GM12878 (cell line): Measurements from ENCODE around the gene GNB5. TPM values are rescaled to one million over a fixed set of nuclear protein-coding genes. Genes with fewer than 3 reads are reported as not detected.

ENCODE experiments used
- ATAC-seq: fragments of 200-7000 bp; cut with Tn5 transposase; 3 replicates; pipeline ENCODE4 v1.9.1; 2020; ENCODE audit warnings: mild to moderate bottlenecking, moderate library complexity
- BruUV-seq: library from RNA; stranded (reverse); fragments of 400-500 nt; replicated peaks from 2 replicates; lab custom pipeline; 2021; lab: Mats Ljungman, UMichigan
- CTCF ChIA-PET: fragments of 300-600 bp; sonication (Branson Sonifier 250); formaldehyde crosslinking; extraction: SDS; loops from one replicate; lab custom pipeline; 2021; ENCODE audit warnings: inconsistent platforms; lab: Yijun Ruan, JAX
- POLR2A ChIA-PET: fragments of 350-600 bp; formaldehyde crosslinking; extraction: SDS; loops from one replicate; lab custom pipeline; 2021; ENCODE audit warnings: inconsistent platforms; lab: Charles Lee
- RAD21 ChIA-PET: fragments of 300-600 bp; sonication (Branson Sonifier 250); formaldehyde crosslinking; loops from one replicate; lab custom pipeline; 2023; ENCODE audit warnings: antibody characterized with exemption; ENCODE audit not compliant: unreplicated experiment; lab: Charles Lee
- SMC1A ChIA-PET: fragments of 300-600 bp; sonication (Branson Sonifier 250); formaldehyde crosslinking; loops from one replicate; lab custom pipeline; 2023; ENCODE audit not compliant: unreplicated experiment, uncharacterized antibody; lab: Charles Lee
- DNase-seq: peaks from one replicate; pipeline ENCODE4 v3.0.0-alpha.2; 2011; ENCODE audit warnings: low read depth, low spot score
- FAIRE-seq: peaks from 3 replicates; lab custom pipeline; 2011; peaks lifted over from hg19 to GRCh38; lab: Jason Lieb, UNC
- H2AFZ ChIP-seq: 2 replicates; pipeline ENCODE4 v1.6.0; 2011; ENCODE audit warnings: low read depth, low read length, control low read depth; ENCODE audit not compliant: control insufficient read depth
- H3K27ac ChIP-seq: 2 replicates; pipeline ENCODE4 v1.5.1; 2011; ENCODE audit warnings: control low read depth; ENCODE audit not compliant: control insufficient read depth, insufficient read depth
- H3K27me3 ChIP-seq, 2 experiments: replicated peaks in 1 of 2; 2 replicates each; pipeline versions ENCODE4 v1.6.0 to v1.6.1; 2011; ENCODE audit warnings: low read length in 1 of 2; ENCODE audit not compliant: control insufficient read depth in 2 of 2, insufficient read depth in 2 of 2
- H3K36me3 ChIP-seq, 2 experiments: 2 replicates each; pipeline ENCODE4 v1.5.1; 2011; ENCODE audit warnings: low read length in 1 of 2; ENCODE audit not compliant: control insufficient read depth in 2 of 2, insufficient read depth in 2 of 2
- H3K4me1 ChIP-seq: 2 replicates; pipeline ENCODE4 v1.6.1; 2011; ENCODE audit warnings: mild to moderate bottlenecking, low read length, moderate library complexity, mixed read lengths; ENCODE audit not compliant: control insufficient read depth, insufficient read depth
- H3K4me2 ChIP-seq: 2 replicates; pipeline ENCODE4 v1.6.0; 2011; ENCODE audit warnings: control low read depth; ENCODE audit not compliant: control insufficient read depth, insufficient read depth
- H3K4me3 ChIP-seq: fragments of 200-600 bp; sonication (generic); 2 replicates; pipeline ENCODE4 v1.5.1; 2016
- H3K79me2 ChIP-seq: 2 replicates; pipeline ENCODE4 v1.6.0; 2011; ENCODE audit warnings: low read length; ENCODE audit not compliant: control insufficient read depth, insufficient read depth
- H3K9ac ChIP-seq: 2 replicates; pipeline ENCODE4 v1.8.0; 2011; ENCODE audit warnings: low read length, control low read depth, mixed read lengths; ENCODE audit not compliant: control insufficient read depth, insufficient read depth
- H3K9me3 ChIP-seq: replicated peaks from 3 replicates; pipeline ENCODE4 v1.5.1; 2011; ENCODE audit warnings: mild to moderate bottlenecking, low read length; ENCODE audit not compliant: control insufficient read depth, insufficient read depth
- H4K20me1 ChIP-seq: 2 replicates; pipeline ENCODE4 v1.6.0; 2011; ENCODE audit not compliant: control insufficient read depth, insufficient read depth
- IKZF2 ChIP-seq, 2 experiments: fragments of 450-650 bp; IDR thresholded peaks; 2 replicates each; pipeline ENCODE4 v1.6.1; 2017; ENCODE audit warnings: mild to moderate bottlenecking in 2 of 2, moderate library complexity in 2 of 2
- JUND ChIP-seq: IDR thresholded peaks from 2 replicates; pipeline ENCODE4 v1.6.1; 2012; ENCODE audit warnings: low read depth, mild to moderate bottlenecking, low read length, improper control_type of control experiment, moderate library complexity
- SUPT20H ChIP-seq: IDR thresholded peaks from 2 replicates; pipeline ENCODE4 v1.6.1; 2011; ENCODE audit warnings: low read depth, mild to moderate bottlenecking, low read length, moderate library complexity, borderline replicate concordance; ENCODE audit not compliant: control insufficient read depth
- WGBS: methylation state at CpG from one replicate; pipeline ENCODE4 v1.1.6; 2016; ENCODE audit warnings: low lambda C conversion rate; ENCODE audit not compliant: insufficient replicate concordance, insufficient coverage; ENCODE audit errors: missing lambda C conversion rate; 5-methylcytosine and 5-hydroxymethylcytosine counted together
- in situ Hi-C: fragments of 300-500 bp; cut with MboI; formaldehyde crosslinking; loops from 9 replicates; pipeline ENCODE4 v1.14.3; 2018; ENCODE audit warnings: mixed read lengths
- intact Hi-C: fragments of 100-400 bp; cut with micrococcal nuclease; formaldehyde crosslinking; loops from one replicate; pipeline ENCODE4 v1.14.2; 2022; ENCODE audit not compliant: unreplicated experiment
- polyA plus RNA-seq, 11 experiments: library from polyadenylated mRNA; depleted of rRNA in 4 of 11; unstranded in 6 of 11; stranded (reverse) in 5 of 11; fragments of >200 nt; fragmentation: Nextera tagmentation in 4 of 11; fragmentation: Illumina TruSeq in 1 of 11; extraction: Ambion mirVana in 4 of 11; extraction: Trizol in 1 of 11; gene quantifications; 1 replicate in 1 of 11; 2 replicates in 10 of 11; pipeline versions ENCODE4 v1.2.1 to v1.2.3, GENCODE V29; 2011 to 2016; ENCODE audit warnings: inconsistent platforms in 2 of 11, missing spikeins in 2 of 11, low read depth in 1 of 11
- total RNA-seq, 4 experiments: library from RNA; depleted of rRNA in 3 of 4; stranded (reverse); fragments of >200 nt in 3 of 4; fragmentation: Illumina TruSeq in 1 of 4; extraction: Trizol in 1 of 4; gene quantifications; 2 replicates each; pipeline versions ENCODE4 v1.2.1 to v1.2.3, GENCODE V29; 2013 to 2021
- TF ChIP-seq, protein P1 (sequence below): IDR thresholded peaks from 2 replicates; pipeline ENCODE4 v1.6.1; 2011; ENCODE audit warnings: mild to moderate bottlenecking, low read depth, low read length, moderate library complexity; ENCODE audit not compliant: insufficient replicate concordance
- TF ChIP-seq, protein P2 (sequence below): fragments of 450-650 bp; formaldehyde crosslinking; IDR thresholded peaks from 2 replicates; pipeline ENCODE4 v1.4.0; 2020; ENCODE audit warnings: mild to moderate bottlenecking, moderate library complexity
- TF ChIP-seq, protein P3 (sequence below): fragments of 450-650 bp; IDR thresholded peaks from 2 replicates; pipeline ENCODE4 v1.6.1; 2017; ENCODE audit warnings: mild to moderate bottlenecking
- TF ChIP-seq, protein P4 (sequence below): fragments of 450-650 bp; IDR thresholded peaks from 2 replicates; pipeline ENCODE4 v1.6.1; 2017; ENCODE audit warnings: antibody characterized with exemption, mild to moderate bottlenecking, moderate library complexity

The GNB5 gene
- total and polyA plus RNA-seq, 10 of the 15 experiments (the other 5 are each of a cell fraction or from before 2014, with no cell fraction given), result 2.4 to 25.9 (median 15.2) TPM

DNA sequence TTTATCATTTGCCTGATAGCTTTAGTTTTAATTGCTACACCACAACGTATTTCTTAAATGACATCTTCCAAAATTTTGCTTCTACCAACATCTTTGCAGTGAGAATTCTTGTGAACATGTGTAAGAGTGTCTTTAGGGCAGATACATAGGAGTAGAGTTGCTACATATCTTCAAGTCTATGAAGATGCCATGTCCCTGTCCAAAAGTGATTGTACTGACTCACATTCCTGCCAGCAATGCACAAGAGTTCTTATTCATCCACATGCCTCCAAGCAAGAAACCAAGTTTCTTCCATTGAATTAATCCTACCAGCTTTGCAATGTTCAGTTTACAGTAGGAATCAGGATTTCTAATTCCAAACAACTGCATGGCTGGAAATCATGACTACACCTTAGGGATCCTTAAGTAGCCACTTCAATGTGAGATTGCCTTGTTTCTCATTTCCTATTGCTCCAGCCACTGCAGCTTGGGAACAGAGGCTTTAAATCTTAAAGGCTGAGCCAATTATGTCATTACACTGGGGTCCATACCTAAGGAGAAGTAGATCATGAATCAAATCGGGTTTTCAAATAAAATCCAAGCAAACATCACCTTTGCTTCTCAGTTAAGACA, 123.1 kb downstream of the GNB5 start:
- WGBS, result 95% methylated on average over 2 of the region's 2 CpGs
- Histone ChIP-seq H3K4me2 (no peak overlapping the region), H3K4me1 (peaks cover 6% of the 10 kb centered on the region), H3K9me3 (no peaks in the 10 kb centered on the region), H3K9ac (no peak overlapping the region), H3K36me3 (peaks cover 0 to 8% of the 10 kb centered on the region in 2 experiments; a peak in 1 of 4 replicates), H3K27me3 (no peaks in the 10 kb centered on the region), H3K4me3 (no peak overlapping the region), H2AFZ (no peak overlapping the region), H3K27ac (no peak overlapping the region), H3K79me2 (no peaks in the 10 kb centered on the region; the same call in 1 of the 2 replicates), H4K20me1 (no peaks in the 10 kb centered on the region)
- no TSS peak for BruUV-seq
- ATAC-seq, result no peak
- intact Hi-C loops, result no loop called here
- SMC1A ChIA-PET, result interaction anchor here (0.8 to 5.2 kb wide), 15 partner anchors 9 to 496 kb away, joined by 3 to 70 read pairs (median 4); partner anchors contain the start of gene LEO1
- POLR2A ChIA-PET, result interaction anchor here (0.8 to 1.6 kb wide), 2 partner anchors 27 to 87 kb away, joined by 3 to 4 read pairs; no protein-coding TSS in a partner anchor
- CTCF ChIA-PET, result interaction anchor here (1.3 to 7.6 kb wide), 5 partner anchors 9 to 160 kb away, joined by 3 to 83 read pairs (median 7); no protein-coding TSS in a partner anchor
- in situ Hi-C loops, result no loop called here
- DNase-seq, result no peak
- no peak for FAIRE-seq
- RAD21 ChIA-PET, result interaction anchor here (0.7 to 2.3 kb wide), 7 partner anchors 15 to 83 kb away, joined by 3 to 7 read pairs (median 5); no protein-coding TSS in a partner anchor
- TF ChIP-seq, protein P1, sequence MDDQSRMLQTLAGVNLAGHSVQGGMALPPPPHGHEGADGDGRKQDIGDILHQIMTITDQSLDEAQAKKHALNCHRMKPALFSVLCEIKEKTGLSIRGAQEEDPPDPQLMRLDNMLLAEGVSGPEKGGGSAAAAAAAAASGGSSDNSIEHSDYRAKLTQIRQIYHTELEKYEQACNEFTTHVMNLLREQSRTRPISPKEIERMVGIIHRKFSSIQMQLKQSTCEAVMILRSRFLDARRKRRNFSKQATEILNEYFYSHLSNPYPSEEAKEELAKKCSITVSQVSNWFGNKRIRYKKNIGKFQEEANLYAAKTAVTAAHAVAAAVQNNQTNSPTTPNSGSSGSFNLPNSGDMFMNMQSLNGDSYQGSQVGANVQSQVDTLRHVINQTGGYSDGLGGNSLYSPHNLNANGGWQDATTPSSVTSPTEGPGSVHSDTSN, result no peak
- TF ChIP-seq, protein P2, sequence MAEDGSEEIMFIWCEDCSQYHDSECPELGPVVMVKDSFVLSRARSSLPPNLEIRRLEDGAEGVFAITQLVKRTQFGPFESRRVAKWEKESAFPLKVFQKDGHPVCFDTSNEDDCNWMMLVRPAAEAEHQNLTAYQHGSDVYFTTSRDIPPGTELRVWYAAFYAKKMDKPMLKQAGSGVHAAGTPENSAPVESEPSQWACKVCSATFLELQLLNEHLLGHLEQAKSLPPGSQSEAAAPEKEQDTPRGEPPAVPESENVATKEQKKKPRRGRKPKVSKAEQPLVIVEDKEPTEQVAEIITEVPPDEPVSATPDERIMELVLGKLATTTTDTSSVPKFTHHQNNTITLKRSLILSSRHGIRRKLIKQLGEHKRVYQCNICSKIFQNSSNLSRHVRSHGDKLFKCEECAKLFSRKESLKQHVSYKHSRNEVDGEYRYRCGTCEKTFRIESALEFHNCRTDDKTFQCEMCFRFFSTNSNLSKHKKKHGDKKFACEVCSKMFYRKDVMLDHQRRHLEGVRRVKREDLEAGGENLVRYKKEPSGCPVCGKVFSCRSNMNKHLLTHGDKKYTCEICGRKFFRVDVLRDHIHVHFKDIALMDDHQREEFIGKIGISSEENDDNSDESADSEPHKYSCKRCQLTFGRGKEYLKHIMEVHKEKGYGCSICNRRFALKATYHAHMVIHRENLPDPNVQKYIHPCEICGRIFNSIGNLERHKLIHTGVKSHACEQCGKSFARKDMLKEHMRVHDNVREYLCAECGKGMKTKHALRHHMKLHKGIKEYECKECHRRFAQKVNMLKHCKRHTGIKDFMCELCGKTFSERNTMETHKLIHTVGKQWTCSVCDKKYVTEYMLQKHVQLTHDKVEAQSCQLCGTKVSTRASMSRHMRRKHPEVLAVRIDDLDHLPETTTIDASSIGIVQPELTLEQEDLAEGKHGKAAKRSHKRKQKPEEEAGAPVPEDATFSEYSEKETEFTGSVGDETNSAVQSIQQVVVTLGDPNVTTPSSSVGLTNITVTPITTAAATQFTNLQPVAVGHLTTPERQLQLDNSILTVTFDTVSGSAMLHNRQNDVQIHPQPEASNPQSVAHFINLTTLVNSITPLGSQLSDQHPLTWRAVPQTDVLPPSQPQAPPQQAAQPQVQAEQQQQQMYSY (CRISPR knock-in tag), result no peak
- TF ChIP-seq, protein P3, sequence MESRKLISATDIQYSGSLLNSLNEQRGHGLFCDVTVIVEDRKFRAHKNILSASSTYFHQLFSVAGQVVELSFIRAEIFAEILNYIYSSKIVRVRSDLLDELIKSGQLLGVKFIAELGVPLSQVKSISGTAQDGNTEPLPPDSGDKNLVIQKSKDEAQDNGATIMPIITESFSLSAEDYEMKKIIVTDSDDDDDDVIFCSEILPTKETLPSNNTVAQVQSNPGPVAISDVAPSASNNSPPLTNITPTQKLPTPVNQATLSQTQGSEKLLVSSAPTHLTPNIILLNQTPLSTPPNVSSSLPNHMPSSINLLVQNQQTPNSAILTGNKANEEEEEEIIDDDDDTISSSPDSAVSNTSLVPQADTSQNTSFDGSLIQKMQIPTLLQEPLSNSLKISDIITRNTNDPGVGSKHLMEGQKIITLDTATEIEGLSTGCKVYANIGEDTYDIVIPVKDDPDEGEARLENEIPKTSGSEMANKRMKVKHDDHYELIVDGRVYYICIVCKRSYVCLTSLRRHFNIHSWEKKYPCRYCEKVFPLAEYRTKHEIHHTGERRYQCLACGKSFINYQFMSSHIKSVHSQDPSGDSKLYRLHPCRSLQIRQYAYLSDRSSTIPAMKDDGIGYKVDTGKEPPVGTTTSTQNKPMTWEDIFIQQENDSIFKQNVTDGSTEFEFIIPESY, result no peak
- TF ChIP-seq SUPT20H (no peak), IKZF2 (IDR thresholded peaks at IDR 0.05) (no peak), JUND (no peak)
- TF ChIP-seq, protein P4, sequence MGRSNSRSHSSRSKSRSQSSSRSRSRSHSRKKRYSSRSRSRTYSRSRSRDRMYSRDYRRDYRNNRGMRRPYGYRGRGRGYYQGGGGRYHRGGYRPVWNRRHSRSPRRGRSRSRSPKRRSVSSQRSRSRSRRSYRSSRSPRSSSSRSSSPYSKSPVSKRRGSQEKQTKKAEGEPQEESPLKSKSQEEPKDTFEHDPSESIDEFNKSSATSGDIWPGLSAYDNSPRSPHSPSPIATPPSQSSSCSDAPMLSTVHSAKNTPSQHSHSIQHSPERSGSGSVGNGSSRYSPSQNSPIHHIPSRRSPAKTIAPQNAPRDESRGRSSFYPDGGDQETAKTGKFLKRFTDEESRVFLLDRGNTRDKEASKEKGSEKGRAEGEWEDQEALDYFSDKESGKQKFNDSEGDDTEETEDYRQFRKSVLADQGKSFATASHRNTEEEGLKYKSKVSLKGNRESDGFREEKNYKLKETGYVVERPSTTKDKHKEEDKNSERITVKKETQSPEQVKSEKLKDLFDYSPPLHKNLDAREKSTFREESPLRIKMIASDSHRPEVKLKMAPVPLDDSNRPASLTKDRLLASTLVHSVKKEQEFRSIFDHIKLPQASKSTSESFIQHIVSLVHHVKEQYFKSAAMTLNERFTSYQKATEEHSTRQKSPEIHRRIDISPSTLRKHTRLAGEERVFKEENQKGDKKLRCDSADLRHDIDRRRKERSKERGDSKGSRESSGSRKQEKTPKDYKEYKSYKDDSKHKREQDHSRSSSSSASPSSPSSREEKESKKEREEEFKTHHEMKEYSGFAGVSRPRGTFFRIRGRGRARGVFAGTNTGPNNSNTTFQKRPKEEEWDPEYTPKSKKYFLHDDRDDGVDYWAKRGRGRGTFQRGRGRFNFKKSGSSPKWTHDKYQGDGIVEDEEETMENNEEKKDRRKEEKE, result no peak
